Naive thymus-derived CD4-positive, alpha-beta T cell (primary cell): ENCODE results near the gene CRY1. TPM values are rescaled to one million over a fixed set of nuclear protein-coding genes. Genes with fewer than 3 reads are reported as not detected.

ENCODE experiments used
- ATAC-seq: fragments of 150-1000 bp; cut with Tn5 transposase; 2 replicates; pipeline ENCODE4 v1.10.0; 2021; ENCODE audit warnings: mild to moderate bottlenecking, moderate library complexity
- CTCF ChIA-PET: fragments of 350-600 bp; sonication (Branson Sonifier 250); formaldehyde crosslinking; loops from one replicate; lab custom pipeline; 2021; ENCODE audit warnings: antibody characterized with exemption; lab: Charles Lee
- POLR2A ChIA-PET: fragments of 350-600 bp; sonication (Branson Sonifier 250); formaldehyde crosslinking; loops from one replicate; lab custom pipeline; 2021; ENCODE audit warnings: antibody characterized with exemption, inconsistent platforms; lab: Charles Lee
- DNase-seq, 9 donors: peaks; one replicate each; pipeline versions ENCODE4 v3.0.0 to v3.0.0-alpha.2; 2020 to 2022; ENCODE audit warnings: mixed read lengths in 1 of 9
- H3K27ac ChIP-seq: one replicate; pipeline ENCODE4 v1.7.0; 2013; ENCODE audit warnings: mild to moderate bottlenecking, low read depth, low read length, moderate library complexity
- H3K27me3 ChIP-seq, 2 donors: one replicate each; pipeline ENCODE4 v1.7.0; 2013; ENCODE audit warnings: low read length in 2 of 2, mild to moderate bottlenecking in 2 of 2, moderate library complexity in 2 of 2; ENCODE audit not compliant: control insufficient read depth in 2 of 2, insufficient read depth in 2 of 2
- H3K36me3 ChIP-seq, 3 experiments: 1 replicate in 2 of 3; 2 replicates in 1 of 3; pipeline ENCODE4 v1.7.0; 2013; ENCODE audit warnings: low read length in 3 of 3, mild to moderate bottlenecking in 3 of 3, moderate library complexity in 1 of 3; ENCODE audit not compliant: insufficient read depth in 3 of 3, control insufficient read depth in 2 of 3
- H3K4me1 ChIP-seq, 2 donors: one replicate each; pipeline ENCODE4 v1.7.0; 2013; ENCODE audit warnings: low read length in 2 of 2, mild to moderate bottlenecking in 2 of 2, moderate library complexity in 1 of 2; ENCODE audit not compliant: control insufficient read depth in 2 of 2, insufficient read depth in 2 of 2
- H3K4me3 ChIP-seq: 2 replicates; pipeline ENCODE4 v1.7.0; 2013; ENCODE audit warnings: mild to moderate bottlenecking, low read length
- H3K9me3 ChIP-seq, 3 experiments: 1 replicate in 2 of 3; 2 replicates in 1 of 3; pipeline ENCODE4 v1.7.0; 2013; ENCODE audit warnings: low read length in 3 of 3; ENCODE audit not compliant: control insufficient read depth in 2 of 3
- H3K27ac Mint-ChIP-seq, 9 donors: one replicate each; pipeline ENCODE4 v1.8.0; 2020 to 2022; ENCODE audit warnings: mixed read lengths in 9 of 9, mild to moderate bottlenecking in 8 of 9, moderate library complexity in 5 of 9, inconsistent platforms in 2 of 9
- H3K27me3 Mint-ChIP-seq, 5 donors: one replicate each; pipeline ENCODE4 v1.8.0; 2021 to 2022; ENCODE audit warnings: mixed read lengths in 5 of 5, mild to moderate bottlenecking in 1 of 5
- H3K36me3 Mint-ChIP-seq, 5 donors: one replicate each; pipeline ENCODE4 v1.8.0; 2020 to 2022; ENCODE audit warnings: mixed read lengths in 5 of 5, mild to moderate bottlenecking in 3 of 5, inconsistent platforms in 1 of 5
- H3K4me1 Mint-ChIP-seq, 7 donors: one replicate each; pipeline ENCODE4 v1.8.0; 2020 to 2022; ENCODE audit warnings: mixed read lengths in 7 of 7, mild to moderate bottlenecking in 3 of 7, inconsistent platforms in 1 of 7
- H3K4me3 Mint-ChIP-seq, 10 donors: one replicate each; pipeline ENCODE4 v1.8.0; 2020 to 2022; ENCODE audit warnings: mild to moderate bottlenecking in 10 of 10, mixed read lengths in 10 of 10, moderate library complexity in 6 of 10, inconsistent platforms in 2 of 10
- H3K9me3 Mint-ChIP-seq, 11 donors: one replicate each; pipeline ENCODE4 v1.8.0; 2020 to 2022; ENCODE audit warnings: mixed read lengths in 11 of 11, mild to moderate bottlenecking in 4 of 11, inconsistent platforms in 1 of 11, moderate library complexity in 1 of 11
- intact Hi-C, 2 donors: fragments of 100-400 bp; cut with micrococcal nuclease; formaldehyde crosslinking; loops; one replicate each; pipeline ENCODE4 v1.15.1; 2023
- polyA plus RNA-seq, 2 donors: library from polyadenylated mRNA; unstranded; fragments of 300-500 nt; fragmentation: Illumina TruSeq; gene quantifications; one replicate each; pipeline ENCODE4 v1.2.3, GENCODE V29; 2021
- total RNA-seq, 6 experiments: library from RNA in 5 of 6; stranded (reverse) in 5 of 6; gene quantifications; 1 replicate in 5 of 6; 2 replicates in 1 of 6; pipeline ENCODE4 v1.2.3 and lab custom pipeline; 2021 to 2026

CRY1 gene
- total and polyA plus RNA-seq, 7 experiments from 2014 or later: 8.0 to 58.4 (median 32.3) TPM

DNA sequence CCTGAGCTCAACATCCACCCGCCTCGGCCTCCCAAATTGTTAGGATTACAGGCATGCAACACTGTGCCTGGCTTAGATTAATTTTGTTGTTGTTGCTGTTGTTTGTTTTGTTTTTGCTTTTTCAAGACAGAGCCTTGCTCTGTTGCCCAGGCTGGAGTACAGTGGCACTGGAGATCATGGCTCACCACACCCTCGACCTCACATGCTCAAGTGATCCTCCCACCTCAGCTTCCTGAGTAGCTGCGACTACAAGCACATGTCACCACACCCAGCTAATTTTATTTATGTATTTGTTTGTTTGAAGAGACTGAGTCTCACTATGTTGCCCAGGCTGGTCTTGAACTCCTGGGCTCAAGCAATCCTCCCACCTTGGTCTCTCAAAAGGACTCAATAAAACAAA lies 26.7 kb downstream of the CRY1 start:
- DNase-seq: no peak
- peaks cover 4 to 37% (median 24%) of the 10 kb centered on the region in 5 donors for H3K36me3 Mint-ChIP-seq
- no peaks in the 10 kb centered on the region for H3K4me1 ChIP-seq
- H3K27me3 ChIP-seq: no peaks in the 10 kb centered on the region
- intact Hi-C loops: no loop called here
- no peak overlapping the region for H3K27ac ChIP-seq
- H3K4me3 Mint-ChIP-seq: peak overlapping the region in 1 of 10 donors; percentile 39
- H3K4me3 ChIP-seq: no peak overlapping the region
- peaks cover 0 to 6% (median 0%) of the 10 kb centered on the region in 5 donors for H3K27me3 Mint-ChIP-seq
- ChIA-PET CTCF (no interaction called here), POLR2A (no interaction called here)
- H3K4me1 Mint-ChIP-seq: peaks cover 0 to 19% (median 6%) of the 10 kb centered on the region in 7 donors
- no peaks in the 10 kb centered on the region for H3K36me3 ChIP-seq
- H3K27ac Mint-ChIP-seq: no peak overlapping the region
- H3K9me3 Mint-ChIP-seq: peaks cover 0 to 37% (median 12%) of the 10 kb centered on the region in 11 donors
- ATAC-seq: no peak
- H3K9me3 ChIP-seq: no peaks in the 10 kb centered on the region

GRCh38 chr12:107064687-107065086 lies 28.7 kb downstream of the CRY1 start:
- H3K36me3 ChIP-seq: no peaks in the 10 kb centered on the region
- Mint-ChIP-seq H3K36me3 (peaks cover 4 to 37% (median 24%) of the 10 kb centered on the region in 5 donors), H3K27ac (no peak overlapping the region), H3K4me3 (no peak overlapping the region), H3K9me3 (peaks cover 0 to 37% (median 12%) of the 10 kb centered on the region in 11 donors), H3K27me3 (peaks cover 0 to 6% (median 0%) of the 10 kb centered on the region in 5 donors), H3K4me1 (peaks cover 0 to 22% (median 8%) of the 10 kb centered on the region in 7 donors)
- no peak overlapping the region for H3K27ac ChIP-seq
- no peaks in the 10 kb centered on the region for H3K4me1 ChIP-seq
- intact Hi-C loops: no loop called here
- H3K9me3 ChIP-seq: no peaks in the 10 kb centered on the region
- no peaks in the 10 kb centered on the region for H3K27me3 ChIP-seq
- ChIA-PET POLR2A (no interaction called here), CTCF (no interaction called here)
- DNase-seq (no peak), ATAC-seq (no peak)
- no peak overlapping the region for H3K4me3 ChIP-seq

- intact Hi-C loops: no loop called here
- no peak overlapping the region for H3K4me3 ChIP-seq
- Mint-ChIP-seq H3K27ac (no peak overlapping the region), H3K4me3 (no peak overlapping the region), H3K27me3 (peaks cover 0 to 6% (median 0%) of the 10 kb centered on the region in 5 donors), H3K36me3 (peaks cover 4 to 37% (median 24%) of the 10 kb centered on the region in 5 donors), H3K9me3 (peaks cover 0 to 37% (median 12%) of the 10 kb centered on the region in 11 donors), H3K4me1 (peaks cover 0 to 22% (median 8%) of the 10 kb centered on the region in 7 donors)
- ChIA-PET POLR2A (no interaction called here), CTCF (no interaction called here)
- H3K36me3 ChIP-seq: no peaks in the 10 kb centered on the region
- no peaks in the 10 kb centered on the region for H3K4me1 ChIP-seq
- no peaks in the 10 kb centered on the region for H3K9me3 ChIP-seq
- DNase-seq: no peak
- no peaks in the 10 kb centered on the region for H3K27me3 ChIP-seq
- no peak overlapping the region for H3K27ac ChIP-seq
- no peak for ATAC-seq
Measured at GRCh38 chr12:107064243-107064642, 29.1 kb downstream of the CRY1 start.

DNA sequence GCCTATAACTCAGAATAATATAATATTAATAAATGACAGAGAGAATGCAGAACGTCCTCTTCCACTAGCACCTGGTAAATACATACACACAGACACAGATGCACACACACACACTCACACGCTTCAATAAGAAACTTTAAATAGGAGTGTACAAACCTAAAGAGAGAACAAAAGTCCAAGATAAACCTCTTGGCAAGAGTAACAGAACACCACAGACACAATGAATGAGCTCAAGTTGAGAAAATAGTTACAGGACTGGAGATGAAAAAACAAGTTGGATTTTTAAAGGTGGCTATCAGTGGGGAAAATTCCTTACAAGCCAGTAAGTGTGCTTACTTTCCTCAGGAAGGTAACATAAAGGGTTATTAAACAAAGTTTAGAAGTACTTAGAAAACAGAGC lies 35.2 kb downstream of the CRY1 start:
- intact Hi-C loops: no loop called here
- no peak overlapping the region for H3K27ac ChIP-seq
- ChIA-PET CTCF (interaction anchor here (0.7 kb wide), 1 partner anchor 283 kb away, joined by 3 read pairs; no protein-coding TSS in a partner anchor), POLR2A (interaction anchor here (0.6 kb wide), 1 partner anchor 753 kb away, joined by 5 read pairs; no protein-coding TSS in a partner anchor)
- peaks cover 0 to 24% (median 16%) of the 10 kb centered on the region in 7 donors for H3K4me1 Mint-ChIP-seq
- H3K9me3 ChIP-seq: peaks cover 0 to 8% (median 0%) of the 10 kb centered on the region in 3 experiments
- no peak overlapping the region for H3K4me3 ChIP-seq
- H3K4me3 Mint-ChIP-seq: no peak overlapping the region
- no peak overlapping the region for H3K27ac Mint-ChIP-seq
- H3K27me3 ChIP-seq: no peaks in the 10 kb centered on the region
- H3K36me3 ChIP-seq: no peaks in the 10 kb centered on the region
- ATAC-seq: no peak
- H3K36me3 Mint-ChIP-seq: peaks cover 2 to 14% (median 9%) of the 10 kb centered on the region in 5 donors
- H3K4me1 ChIP-seq: peaks cover 0 to 3% of the 10 kb centered on the region in 2 donors
- no peak for DNase-seq
- peaks cover 0 to 2% (median 0%) of the 10 kb centered on the region in 5 donors for H3K27me3 Mint-ChIP-seq
- H3K9me3 Mint-ChIP-seq: peaks cover 0 to 14% (median 7%) of the 10 kb centered on the region in 11 donors

DNA sequence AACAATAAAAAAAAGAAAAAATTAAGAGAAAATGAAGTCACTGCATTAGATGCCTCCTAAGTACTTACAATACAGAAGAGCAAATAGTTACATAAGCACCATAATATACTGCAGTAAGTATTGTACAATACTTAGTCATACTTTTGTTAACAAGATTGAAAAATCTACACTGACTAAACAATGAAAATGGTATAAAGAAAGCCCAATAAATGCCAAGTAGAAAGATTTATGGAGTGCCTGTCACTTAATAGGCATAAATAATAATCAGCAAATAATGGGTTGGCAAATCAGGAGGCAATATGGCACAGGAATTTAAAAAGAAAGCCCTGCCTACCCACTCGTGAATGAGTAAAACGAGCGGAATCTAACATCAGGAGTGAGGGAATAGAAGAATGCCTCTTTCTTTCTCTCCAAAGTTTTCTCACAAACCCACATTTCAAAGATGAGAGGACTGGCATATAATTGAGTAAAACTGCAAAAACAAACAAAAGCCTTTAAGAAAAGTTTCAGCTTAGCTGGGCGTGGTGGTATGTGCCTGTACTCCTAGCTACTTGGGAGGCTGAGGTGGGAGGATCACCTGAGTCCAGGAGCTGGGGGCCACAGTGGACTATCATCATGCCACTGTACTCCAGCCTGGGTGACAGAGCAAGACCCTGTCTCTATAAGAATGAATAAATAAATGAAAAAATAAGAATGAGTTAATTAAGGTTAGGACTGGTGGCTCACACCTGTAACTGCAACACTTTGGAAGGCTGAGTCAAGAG lies 36.1 kb downstream of the CRY1 start:
- Histone ChIP-seq H3K27ac (no peak overlapping the region), H3K4me1 (peaks cover 0 to 3% of the 10 kb centered on the region in 2 donors), H3K36me3 (no peaks in the 10 kb centered on the region), H3K9me3 (peaks cover 0 to 9% (median 0%) of the 10 kb centered on the region in 3 experiments), H3K27me3 (no peaks in the 10 kb centered on the region), H3K4me3 (no peak overlapping the region)
- no peak for ATAC-seq
- ChIA-PET POLR2A (interaction anchor here (0.6 kb wide), 1 partner anchor 166 kb away, joined by 3 read pairs; no protein-coding TSS in a partner anchor), CTCF (no interaction called here)
- H3K9me3 Mint-ChIP-seq: peaks cover 0 to 23% (median 14%) of the 10 kb centered on the region in 11 donors
- peak overlapping the region in 1 of 9 donors; percentile 26 for H3K27ac Mint-ChIP-seq
- intact Hi-C loops: no loop called here
- H3K4me1 Mint-ChIP-seq: peaks cover 0 to 28% (median 20%) of the 10 kb centered on the region in 7 donors
- DNase-seq: no peak
- no peak overlapping the region for H3K4me3 Mint-ChIP-seq
- peaks cover 2 to 21% (median 14%) of the 10 kb centered on the region in 5 donors for H3K36me3 Mint-ChIP-seq
- H3K27me3 Mint-ChIP-seq: no peaks in the 10 kb centered on the region

DNA sequence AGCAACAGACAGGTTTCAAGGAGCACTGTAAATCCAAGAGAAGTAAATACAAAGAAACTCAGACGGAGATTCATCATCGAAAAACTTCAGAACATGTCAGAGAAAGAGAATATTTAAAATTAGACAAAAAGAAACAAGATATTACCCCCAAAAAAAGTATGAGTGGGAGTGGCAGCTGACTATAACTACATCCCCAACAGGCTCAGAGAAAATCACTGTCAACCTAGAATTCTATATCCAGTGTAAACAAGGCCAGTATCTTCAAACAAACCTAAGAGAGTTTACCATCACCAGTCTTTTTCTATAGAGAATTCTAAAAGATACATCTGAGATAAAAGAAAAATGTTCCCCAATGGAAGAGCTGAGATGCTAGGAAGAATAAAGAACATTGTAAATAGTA lies 39.6 kb downstream of the CRY1 start:
- Histone ChIP-seq H3K4me3 (no peak overlapping the region), H3K4me1 (peaks cover 0 to 3% of the 10 kb centered on the region in 2 donors), H3K9me3 (peaks cover 0 to 22% (median 0%) of the 10 kb centered on the region in 3 experiments), H3K27ac (no peak overlapping the region), H3K36me3 (no peaks in the 10 kb centered on the region), H3K27me3 (no peaks in the 10 kb centered on the region)
- peaks cover 3 to 38% (median 27%) of the 10 kb centered on the region in 7 donors for H3K4me1 Mint-ChIP-seq
- no peak overlapping the region for H3K27ac Mint-ChIP-seq
- DNase-seq (no peak), ATAC-seq (no peak)
- no peaks in the 10 kb centered on the region for H3K27me3 Mint-ChIP-seq
- ChIA-PET CTCF (no interaction called here), POLR2A (no interaction called here)
- H3K4me3 Mint-ChIP-seq: no peak overlapping the region
- intact Hi-C loops: no loop called here
- peaks cover 0 to 47% (median 17%) of the 10 kb centered on the region in 11 donors for H3K9me3 Mint-ChIP-seq
- peaks cover 2 to 44% (median 34%) of the 10 kb centered on the region in 5 donors for H3K36me3 Mint-ChIP-seq
